ENCODE measurements around the gene KCNJ6. TPM values are rescaled to one million over a fixed set of nuclear protein-coding genes. Genes with fewer than 3 reads are reported as not detected.

The KCNJ6 gene
- total and polyA plus RNA-seq, 2 experiments from 2014 or later, result 0.07 to 0.46 TPM

GRCh38 chr21:37564341-37564923 lies 351.8 kb downstream of the KCNJ6 start:
- peak; percentile 91 for DNase-seq (ENCODE audit: low spot score)
- H3K9me3 ChIP-seq (ENCODE audit: low read depth), result no peaks in the 10 kb centered on the region
- H2AFZ ChIP-seq, result no peak overlapping the region
- TF ChIP-seq EZH2 (IDR thresholded peaks at IDR 0.05; ENCODE audit: borderline replicate concordance) (no peak), CTCF (IDR thresholded peaks at IDR 0.05; ENCODE audit: poor library complexity) (peak; percentile 9)
- peak overlapping the region; percentile 69 for H3K4me2 ChIP-seq
- 33% methylated on average over 13 of the region's 14 CpGs for WGBS (ENCODE audit: low lambda C conversion rate, missing lambda C conversion rate)
- no peaks in the 10 kb centered on the region for H3K27me3 ChIP-seq
- no peaks in the 10 kb centered on the region for H3K36me3 ChIP-seq (replicated peaks; ENCODE audit: insufficient read depth, low read depth)
- H3K4me3 ChIP-seq, result no peak overlapping the region
- H4K20me1 ChIP-seq (ENCODE audit: insufficient read depth, poor library complexity, severe bottlenecking), result no peaks in the 10 kb centered on the region
- H3K79me2 ChIP-seq, result no peaks in the 10 kb centered on the region
- H3K27ac ChIP-seq, result peak overlapping the region; percentile 91
- no peaks in the 10 kb centered on the region for H3K9me2 ChIP-seq (replicated peaks; ENCODE audit: insufficient read depth)
- peaks cover 11% of the 10 kb centered on the region for H3K4me1 ChIP-seq (ENCODE audit: insufficient read depth)

GRCh38 chr21:37563641-37564340 lies 352.5 kb downstream of the KCNJ6 start:
- TF ChIP-seq EZH2 (IDR thresholded peaks at IDR 0.05; ENCODE audit: borderline replicate concordance), result no peak
- Histone ChIP-seq H3K4me2 (peak overlapping the region; percentile 69), H3K4me3 (no peak overlapping the region), H3K9me3 (ENCODE audit: low read depth) (no peaks in the 10 kb centered on the region), H4K20me1 (ENCODE audit: insufficient read depth, poor library complexity, severe bottlenecking) (no peaks in the 10 kb centered on the region), H3K36me3 (replicated peaks; ENCODE audit: insufficient read depth, low read depth) (no peaks in the 10 kb centered on the region), H2AFZ (no peak overlapping the region), H3K4me1 (ENCODE audit: insufficient read depth) (peaks cover 11% of the 10 kb centered on the region), H3K27ac (peak overlapping the region; percentile 91), H3K79me2 (no peaks in the 10 kb centered on the region), H3K27me3 (no peaks in the 10 kb centered on the region), H3K9me2 (replicated peaks; ENCODE audit: insufficient read depth) (no peaks in the 10 kb centered on the region)
- no peak for DNase-seq (ENCODE audit: low spot score)
- 87% methylated on average over 39 of the region's 67 CpGs for WGBS (ENCODE audit: low lambda C conversion rate, missing lambda C conversion rate)

GRCh38 chr21:37562920-37563640 lies 353.2 kb downstream of the KCNJ6 start:
- TF ChIP-seq EZH2 (IDR thresholded peaks at IDR 0.05; ENCODE audit: borderline replicate concordance) (no peak), CTCF (IDR thresholded peaks at IDR 0.05; ENCODE audit: poor library complexity) (no peak), EZH2phosphoT487 (IDR thresholded peaks at IDR 0.05; ENCODE audit: low read depth, severe bottlenecking, unreplicated experiment) (no peak)
- H4K20me1 ChIP-seq (ENCODE audit: insufficient read depth, poor library complexity, severe bottlenecking), result no peaks in the 10 kb centered on the region
- H3K4me1 ChIP-seq (ENCODE audit: insufficient read depth), result peaks cover 11% of the 10 kb centered on the region
- no peak for DNase-seq (ENCODE audit: low spot score)
- H3K9me2 ChIP-seq (replicated peaks; ENCODE audit: insufficient read depth), result no peaks in the 10 kb centered on the region
- no peaks in the 10 kb centered on the region for H3K36me3 ChIP-seq (replicated peaks; ENCODE audit: insufficient read depth, low read depth)
- H3K9me3 ChIP-seq (ENCODE audit: low read depth), result no peaks in the 10 kb centered on the region
- WGBS (ENCODE audit: low lambda C conversion rate, missing lambda C conversion rate), result 94% methylated on average over 22 of the region's 22 CpGs
- peak overlapping the region; percentile 91 for H3K27ac ChIP-seq
- no peak overlapping the region for H3K4me2 ChIP-seq
- H3K4me3 ChIP-seq, result no peak overlapping the region
- no peaks in the 10 kb centered on the region for H3K79me2 ChIP-seq
- no peak overlapping the region for H2AFZ ChIP-seq
- H3K27me3 ChIP-seq, result no peaks in the 10 kb centered on the region

Measured in hepatocyte (in vitro differentiated cells).